ENCODE data around the gene C1QA. TPM values are rescaled to one million over a fixed set of nuclear protein-coding genes. Genes with fewer than 3 reads are reported as not detected.
A peak's percentile ranks its signal among the peaks of the same experiment; 100 is the strongest.

The C1QA gene
- total RNA-seq, 2 donors from 2014 or later, result not detected

DNA sequence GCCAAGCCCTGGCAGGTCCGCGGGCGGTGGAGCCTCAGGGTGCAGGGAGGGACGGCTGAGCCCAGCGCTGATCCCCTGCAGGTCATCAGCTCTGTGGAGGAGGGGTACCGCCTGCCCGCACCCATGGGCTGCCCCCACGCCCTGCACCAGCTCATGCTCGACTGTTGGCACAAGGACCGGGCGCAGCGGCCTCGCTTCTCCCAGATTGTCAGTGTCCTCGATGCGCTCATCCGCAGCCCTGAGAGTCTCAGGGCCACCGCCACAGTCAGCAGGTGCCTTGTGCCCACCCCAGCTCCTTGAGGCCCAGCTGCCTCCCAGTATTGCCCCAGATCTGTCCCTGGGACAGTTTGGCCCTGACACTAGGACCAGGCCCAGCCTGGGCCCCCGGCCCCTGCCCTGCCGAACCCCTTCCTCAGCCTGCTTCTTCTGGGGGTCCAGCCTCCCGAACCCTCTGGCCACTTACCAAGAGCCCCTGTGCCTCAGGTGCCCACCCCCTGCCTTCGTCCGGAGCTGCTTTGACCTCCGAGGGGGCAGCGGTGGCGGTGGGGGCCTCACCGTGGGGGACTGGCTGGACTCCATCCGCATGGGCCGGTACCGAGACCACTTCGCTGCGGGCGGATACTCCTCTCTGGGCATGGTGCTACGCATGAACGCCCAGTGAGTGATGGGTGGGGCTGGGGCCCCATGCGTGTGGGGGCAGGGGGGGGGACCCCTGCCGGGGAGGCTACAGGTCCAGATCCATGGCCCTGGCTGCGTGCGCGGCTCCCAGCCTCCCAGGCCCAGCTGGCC is 35.4 kb upstream of the C1QA start:
- H3K36me3 Mint-ChIP-seq (ENCODE audit: insufficient read depth in 2 of 2), result no peaks in the 10 kb centered on the region
- no peaks in the 10 kb centered on the region for H3K9me3 Mint-ChIP-seq
- peaks cover 24% of the 10 kb centered on the region for H3K27me3 Mint-ChIP-seq (ENCODE audit: low read depth)
- no peaks in the 10 kb centered on the region for H3K4me1 Mint-ChIP-seq (ENCODE audit: low read depth)
- ATAC-seq (replicated peaks in 1 of 2) (no peak), DNase-seq (no peak)
- H3K4me3 Mint-ChIP-seq, result no peak overlapping the region
- no peak overlapping the region for H3K27ac Mint-ChIP-seq

DNA sequence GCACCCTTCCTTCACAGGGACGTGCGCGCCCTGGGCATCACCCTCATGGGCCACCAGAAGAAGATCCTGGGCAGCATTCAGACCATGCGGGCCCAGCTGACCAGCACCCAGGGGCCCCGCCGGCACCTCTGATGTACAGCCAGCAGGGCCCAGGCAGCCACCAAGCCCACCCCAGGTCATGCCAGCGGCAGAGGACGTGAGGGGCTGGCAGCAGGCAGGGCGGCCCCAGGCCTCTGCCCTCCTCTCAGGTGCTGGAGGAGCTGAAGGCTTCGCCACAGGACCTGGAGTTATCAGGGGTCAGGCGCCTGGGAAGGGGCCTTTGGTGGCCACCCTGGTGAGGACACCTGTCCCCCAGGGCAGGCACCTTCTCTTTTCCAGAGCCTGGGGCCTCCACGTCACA is 34.8 kb upstream of the C1QA start:
- H3K27me3 Mint-ChIP-seq (ENCODE audit: low read depth), result peaks cover 28% of the 10 kb centered on the region
- no peak overlapping the region for H3K27ac Mint-ChIP-seq
- DNase-seq (no peak), ATAC-seq (replicated peaks in 1 of 2) (no peak)
- H3K36me3 Mint-ChIP-seq (ENCODE audit: insufficient read depth in 2 of 2), result no peaks in the 10 kb centered on the region
- H3K4me1 Mint-ChIP-seq (ENCODE audit: low read depth), result no peaks in the 10 kb centered on the region
- H3K4me3 Mint-ChIP-seq, result no peak overlapping the region
- no peaks in the 10 kb centered on the region for H3K9me3 Mint-ChIP-seq

DNA sequence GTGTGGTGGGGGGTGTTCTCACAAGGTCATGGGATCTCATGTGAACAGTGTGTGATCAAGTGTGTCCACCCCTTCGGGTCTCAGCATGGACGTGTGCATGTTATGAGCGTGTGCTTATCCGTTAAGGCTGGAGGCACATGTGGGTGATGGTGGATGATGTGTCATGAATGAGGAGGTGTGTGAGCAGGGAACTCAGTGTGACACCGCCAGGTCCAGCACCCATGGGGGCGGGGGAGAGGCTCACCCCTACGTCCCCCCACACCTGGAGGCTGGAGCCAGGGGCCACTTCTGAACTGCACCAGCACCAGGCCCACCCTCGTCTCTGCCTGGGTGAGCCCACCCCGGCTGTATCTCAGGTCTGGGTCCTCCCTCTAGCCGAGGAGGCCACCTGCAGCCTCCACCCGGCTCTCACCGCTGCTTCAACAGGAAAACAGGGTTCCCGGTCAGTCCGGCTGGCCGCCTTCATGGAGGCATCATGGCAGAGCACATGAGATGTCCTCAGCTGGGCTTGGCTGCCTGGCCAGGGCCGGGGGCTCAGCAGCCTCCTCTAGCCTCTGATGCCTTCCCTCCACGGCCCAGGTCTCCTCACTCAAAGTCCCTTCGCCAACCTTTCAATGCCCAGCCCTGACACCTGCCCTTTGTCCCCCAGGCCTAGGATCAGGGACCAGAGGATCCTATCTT is 34.2 kb upstream of the C1QA start:
- no peaks in the 10 kb centered on the region for H3K4me1 Mint-ChIP-seq (ENCODE audit: low read depth)
- ATAC-seq (replicated peaks in 1 of 2), result no peak
- no peak for DNase-seq
- H3K27ac Mint-ChIP-seq, result no peak overlapping the region
- H3K27me3 Mint-ChIP-seq (ENCODE audit: low read depth), result peaks cover 28% of the 10 kb centered on the region
- no peaks in the 10 kb centered on the region for H3K36me3 Mint-ChIP-seq (ENCODE audit: insufficient read depth in 2 of 2)
- no peaks in the 10 kb centered on the region for H3K9me3 Mint-ChIP-seq
- H3K4me3 Mint-ChIP-seq, result no peak overlapping the region

DNA sequence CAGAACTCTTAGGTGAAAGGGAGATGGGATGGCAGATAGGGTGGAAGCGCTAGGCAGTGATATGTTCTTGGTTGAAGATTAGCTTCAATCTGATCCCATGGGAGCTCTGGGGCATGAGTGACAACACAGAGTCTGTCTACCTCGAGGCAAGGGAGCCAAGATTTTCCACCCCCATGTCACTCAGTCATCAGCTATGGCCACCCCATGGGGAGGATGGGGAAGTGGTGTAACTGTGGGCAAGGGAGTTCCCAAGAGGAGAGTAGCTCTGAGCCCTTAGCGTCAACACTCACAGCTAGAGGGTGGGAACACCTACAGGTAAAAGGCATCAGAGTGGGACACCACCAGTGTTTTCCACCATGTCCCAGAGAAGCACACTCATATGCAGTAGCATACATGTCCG is 30.3 kb upstream of the C1QA start:
- Mint-ChIP-seq H3K4me1 (ENCODE audit: low read depth) (no peaks in the 10 kb centered on the region), H3K9me3 (no peaks in the 10 kb centered on the region), H3K4me3 (no peak overlapping the region), H3K36me3 (ENCODE audit: insufficient read depth in 2 of 2) (no peaks in the 10 kb centered on the region), H3K27me3 (ENCODE audit: low read depth) (peaks cover 51% of the 10 kb centered on the region), H3K27ac (no peak overlapping the region)
- DNase-seq, result no peak
- no peak for ATAC-seq (replicated peaks in 1 of 2)

DNA sequence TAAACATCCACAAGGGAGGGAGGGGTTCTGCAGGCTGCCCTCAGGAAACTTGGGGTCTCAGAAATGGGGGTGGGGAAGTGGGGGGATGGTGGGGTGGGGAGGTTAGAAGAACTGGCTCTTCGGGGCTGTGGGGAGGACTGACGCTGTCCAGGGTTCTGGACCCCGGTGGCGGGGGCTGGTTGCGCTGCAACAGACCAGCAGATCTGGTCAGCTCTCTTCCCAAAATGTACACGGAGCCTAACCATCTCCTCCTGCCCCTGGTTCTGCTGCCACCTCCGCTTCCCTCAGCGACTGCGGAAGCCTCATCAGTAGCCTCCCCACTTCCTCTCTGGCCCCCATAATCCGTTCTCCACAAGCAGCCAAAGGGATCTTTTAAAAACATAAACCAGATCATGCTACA is 29.3 kb upstream of the C1QA start:
- ATAC-seq (replicated peaks in 1 of 2), result no peak
- Mint-ChIP-seq H3K27ac (no peak overlapping the region), H3K4me1 (ENCODE audit: low read depth) (no peaks in the 10 kb centered on the region), H3K36me3 (ENCODE audit: insufficient read depth in 2 of 2) (no peaks in the 10 kb centered on the region), H3K4me3 (no peak overlapping the region), H3K9me3 (no peaks in the 10 kb centered on the region), H3K27me3 (ENCODE audit: low read depth) (peaks cover 56% of the 10 kb centered on the region)
- DNase-seq, result no peak

DNA sequence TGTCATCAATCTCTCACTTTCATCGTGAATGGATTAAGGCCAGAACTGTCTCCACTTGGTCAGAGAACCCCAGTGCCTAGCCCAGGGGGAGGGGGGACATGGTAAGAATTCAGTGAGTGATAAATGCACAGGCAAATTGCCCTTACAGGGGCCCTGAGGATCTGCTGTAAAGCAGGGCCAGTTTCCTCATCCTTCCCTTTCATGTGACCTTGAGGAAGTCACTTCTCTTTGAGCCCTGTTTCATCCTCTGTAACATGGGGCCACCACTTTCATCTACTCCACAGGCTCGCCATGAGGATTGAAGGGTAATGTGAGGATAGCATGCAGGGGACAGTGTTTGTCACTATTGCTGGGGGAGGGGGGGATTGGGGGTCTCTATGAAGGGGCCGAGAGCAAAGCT is 28.1 kb upstream of the C1QA start:
- H3K27ac Mint-ChIP-seq, result no peak overlapping the region
- DNase-seq, result no peak
- no peak for ATAC-seq (replicated peaks in 1 of 2)
- peaks cover 54% of the 10 kb centered on the region for H3K27me3 Mint-ChIP-seq (ENCODE audit: low read depth)
- no peaks in the 10 kb centered on the region for H3K36me3 Mint-ChIP-seq (ENCODE audit: insufficient read depth in 2 of 2)
- H3K9me3 Mint-ChIP-seq, result no peaks in the 10 kb centered on the region
- H3K4me1 Mint-ChIP-seq (ENCODE audit: low read depth), result no peaks in the 10 kb centered on the region
- H3K4me3 Mint-ChIP-seq, result no peak overlapping the region

DNA sequence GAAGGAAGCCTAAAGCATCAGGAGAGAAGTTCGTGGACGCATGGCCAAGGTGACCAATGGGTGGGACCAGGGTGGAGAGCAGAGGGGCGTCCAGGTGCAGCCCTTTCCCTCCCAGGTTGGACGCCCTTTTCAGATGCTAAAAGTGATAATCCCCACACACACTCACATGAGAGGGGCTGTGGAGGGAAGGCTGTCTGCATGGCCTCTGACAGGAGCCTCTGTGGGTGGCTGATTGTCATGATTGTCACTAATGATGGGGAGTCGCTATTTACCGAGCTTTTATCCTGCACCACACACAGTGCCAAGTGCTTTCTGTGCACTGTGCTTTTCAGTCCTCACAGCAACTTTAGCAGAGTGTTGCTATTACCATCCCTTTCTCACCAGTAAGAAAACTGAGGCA is 27.1 kb upstream of the C1QA start:
- Mint-ChIP-seq H3K4me1 (ENCODE audit: low read depth) (no peaks in the 10 kb centered on the region), H3K27me3 (ENCODE audit: low read depth) (peaks cover 51% of the 10 kb centered on the region)
- ATAC-seq (replicated peaks in 1 of 2), result no peak

DNA sequence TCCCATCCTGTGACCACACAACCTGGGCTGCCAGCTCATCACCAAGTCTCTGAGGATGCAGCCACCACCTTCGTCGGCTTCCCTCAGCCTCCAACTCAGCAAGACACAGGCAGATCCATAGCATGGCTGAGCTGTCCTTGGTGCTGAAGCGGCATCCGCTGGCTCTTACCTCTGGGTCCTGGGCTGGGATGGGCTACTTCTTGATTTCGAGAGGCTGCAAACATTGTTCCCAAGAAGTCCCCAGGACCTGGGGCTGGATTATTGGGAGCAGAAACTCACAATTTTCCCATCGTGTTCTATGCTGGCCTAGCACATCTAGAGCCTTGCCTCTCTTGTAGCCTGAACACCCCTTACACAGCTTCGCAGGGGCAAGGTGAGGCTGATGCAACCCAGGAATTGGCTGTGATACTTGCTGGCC is 24.9 kb upstream of the C1QA start:
- no peak overlapping the region for H3K4me3 Mint-ChIP-seq
- DNase-seq (peak; percentile 9 to 13), ATAC-seq (replicated peaks in 1 of 2) (no peak)
- H3K4me1 Mint-ChIP-seq (ENCODE audit: low read depth), result no peaks in the 10 kb centered on the region
- H3K9me3 Mint-ChIP-seq, result no peaks in the 10 kb centered on the region
- H3K36me3 Mint-ChIP-seq (ENCODE audit: insufficient read depth in 2 of 2), result no peaks in the 10 kb centered on the region
- H3K27me3 Mint-ChIP-seq (ENCODE audit: low read depth), result peaks cover 48% of the 10 kb centered on the region
- H3K27ac Mint-ChIP-seq, result no peak overlapping the region

More for the DNA sequence above, 27.1 kb upstream of the C1QA start:
- DNase-seq, result no peak
- no peak overlapping the region for H3K4me3 Mint-ChIP-seq
- H3K9me3 Mint-ChIP-seq, result no peaks in the 10 kb centered on the region
- H3K36me3 Mint-ChIP-seq (ENCODE audit: insufficient read depth in 2 of 2), result no peaks in the 10 kb centered on the region
- H3K27ac Mint-ChIP-seq, result no peak overlapping the region

DNA sequence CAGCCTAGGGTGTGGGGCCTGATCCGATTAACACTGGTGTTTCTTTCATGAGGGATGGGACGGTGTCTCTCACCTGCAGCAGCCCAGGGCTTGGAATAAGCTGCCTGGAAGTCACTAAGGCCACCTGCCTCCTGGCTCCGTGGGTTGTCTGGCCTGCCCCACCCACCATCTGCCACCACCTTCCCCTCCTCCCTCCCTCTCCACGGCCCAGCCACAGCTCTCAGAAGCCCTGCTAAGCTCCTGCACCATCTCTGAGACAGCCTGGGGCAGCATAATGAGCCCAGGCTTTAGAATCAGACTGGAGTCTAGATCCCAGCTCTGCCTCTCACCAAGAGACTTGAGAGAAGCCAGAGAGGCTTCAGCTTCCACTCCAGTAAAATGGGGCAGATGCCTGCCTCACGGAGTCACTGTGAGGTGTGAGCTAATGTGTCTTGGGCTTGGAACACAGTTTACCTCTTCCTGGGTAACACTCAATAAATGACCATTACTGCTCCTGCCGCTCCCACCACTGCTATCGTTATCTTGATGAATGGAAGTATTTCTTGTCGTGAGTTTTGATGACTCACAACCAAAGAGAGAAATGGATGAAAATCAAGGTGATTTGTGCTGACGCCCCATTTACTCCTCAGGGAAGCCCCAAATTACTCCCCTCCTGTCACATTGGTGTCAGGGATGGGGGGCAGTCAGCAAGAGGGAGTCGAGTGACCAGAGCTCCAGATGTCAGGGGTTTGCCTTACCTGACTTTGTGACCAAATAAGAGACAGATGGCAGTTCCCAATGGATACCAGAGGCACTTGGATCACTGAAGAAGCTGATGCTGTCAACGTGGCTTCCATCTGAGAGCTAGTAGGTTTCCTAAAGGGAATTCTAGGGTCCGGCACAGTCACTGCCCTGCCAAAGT is 23.5 kb upstream of the C1QA start:
- Mint-ChIP-seq H3K36me3 (ENCODE audit: insufficient read depth in 2 of 2) (no peaks in the 10 kb centered on the region), H3K27ac (no peak overlapping the region), H3K27me3 (ENCODE audit: low read depth) (peaks cover 46% of the 10 kb centered on the region), H3K4me3 (no peak overlapping the region), H3K9me3 (no peaks in the 10 kb centered on the region), H3K4me1 (ENCODE audit: low read depth) (no peaks in the 10 kb centered on the region)
- ATAC-seq (replicated peaks in 1 of 2) (no peak), DNase-seq (no peak)

DNA sequence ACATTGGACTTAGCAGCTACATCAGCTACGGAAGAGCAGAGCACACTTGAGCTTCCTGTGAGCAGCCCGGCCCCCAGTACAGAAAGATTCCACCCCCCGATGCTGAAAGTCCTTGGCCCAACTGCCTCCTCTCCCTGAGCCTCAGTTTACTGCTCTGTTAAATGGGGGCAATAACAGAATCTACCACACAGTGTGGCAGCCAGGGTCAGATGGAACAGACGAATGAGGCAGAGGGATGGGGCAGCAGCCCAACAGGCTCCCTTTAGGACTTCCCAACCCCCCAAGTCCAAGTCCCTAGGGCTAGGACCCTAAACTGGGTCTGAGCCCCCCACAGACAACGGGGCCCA is 22.9 kb upstream of the C1QA start:
- H3K36me3 Mint-ChIP-seq (ENCODE audit: insufficient read depth in 2 of 2), result no peaks in the 10 kb centered on the region
- H3K4me1 Mint-ChIP-seq (ENCODE audit: low read depth), result no peaks in the 10 kb centered on the region
- no peak overlapping the region for H3K27ac Mint-ChIP-seq
- no peak for ATAC-seq (replicated peaks in 1 of 2)
- no peak for DNase-seq
- peaks cover 40% of the 10 kb centered on the region for H3K27me3 Mint-ChIP-seq (ENCODE audit: low read depth)
- H3K4me3 Mint-ChIP-seq, result no peak overlapping the region
- no peaks in the 10 kb centered on the region for H3K9me3 Mint-ChIP-seq

DNA sequence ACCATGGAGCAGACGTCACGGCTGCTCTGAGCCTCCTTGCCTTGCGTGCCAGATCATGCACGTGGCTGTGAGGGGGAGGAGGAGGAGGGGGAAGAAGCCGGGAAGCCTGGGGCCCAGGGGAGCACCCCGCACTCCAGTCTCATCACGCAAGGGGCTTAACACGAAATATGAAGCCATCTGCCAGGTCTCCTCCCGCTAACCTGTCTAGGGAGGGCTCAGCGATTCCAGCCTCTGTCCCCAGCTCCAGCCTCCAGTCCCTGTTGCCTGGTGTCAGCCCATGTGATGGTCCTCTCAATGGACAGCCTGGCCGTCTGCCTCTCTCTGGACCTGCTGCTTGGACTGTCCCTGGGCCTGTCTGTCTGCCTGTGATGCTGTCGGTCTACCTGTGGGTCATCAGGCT is 22.5 kb upstream of the C1QA start:
- peaks cover 38% of the 10 kb centered on the region for H3K27me3 Mint-ChIP-seq (ENCODE audit: low read depth)
- ATAC-seq (replicated peaks in 1 of 2) (no peak), DNase-seq (no peak)
- no peaks in the 10 kb centered on the region for H3K4me1 Mint-ChIP-seq (ENCODE audit: low read depth)
- H3K27ac Mint-ChIP-seq, result no peak overlapping the region
- no peaks in the 10 kb centered on the region for H3K36me3 Mint-ChIP-seq (ENCODE audit: insufficient read depth in 2 of 2)
- H3K9me3 Mint-ChIP-seq, result no peaks in the 10 kb centered on the region
- H3K4me3 Mint-ChIP-seq, result no peak overlapping the region

DNA sequence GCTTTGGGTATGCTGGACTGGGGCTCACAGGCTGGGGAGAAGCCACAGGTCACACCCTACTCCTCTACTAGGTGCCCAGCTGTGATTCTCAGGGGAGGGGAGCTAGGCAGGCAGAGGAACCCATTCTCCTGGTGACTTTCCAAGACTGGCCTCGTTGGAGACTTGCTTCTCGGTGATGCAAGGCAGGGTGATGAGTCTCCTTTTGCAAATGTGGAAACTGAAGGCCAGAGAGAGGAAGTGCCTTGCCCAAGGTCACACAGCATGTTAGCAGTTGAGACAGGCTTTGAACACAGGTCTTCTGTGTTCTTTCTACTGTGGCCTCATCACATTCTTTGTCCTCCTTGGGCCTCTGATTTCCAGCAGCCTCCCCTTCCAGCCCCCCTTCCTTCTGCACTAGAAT is 20.5 kb upstream of the C1QA start:
- no peaks in the 10 kb centered on the region for H3K36me3 Mint-ChIP-seq (ENCODE audit: insufficient read depth in 2 of 2)
- H3K27ac Mint-ChIP-seq, result no peak overlapping the region
- no peak for DNase-seq
- no peak for ATAC-seq (replicated peaks in 1 of 2)
- peaks cover 43% of the 10 kb centered on the region for H3K27me3 Mint-ChIP-seq (ENCODE audit: low read depth)
- H3K4me3 Mint-ChIP-seq, result no peak overlapping the region
- H3K9me3 Mint-ChIP-seq, result no peaks in the 10 kb centered on the region
- no peaks in the 10 kb centered on the region for H3K4me1 Mint-ChIP-seq (ENCODE audit: low read depth)

DNA sequence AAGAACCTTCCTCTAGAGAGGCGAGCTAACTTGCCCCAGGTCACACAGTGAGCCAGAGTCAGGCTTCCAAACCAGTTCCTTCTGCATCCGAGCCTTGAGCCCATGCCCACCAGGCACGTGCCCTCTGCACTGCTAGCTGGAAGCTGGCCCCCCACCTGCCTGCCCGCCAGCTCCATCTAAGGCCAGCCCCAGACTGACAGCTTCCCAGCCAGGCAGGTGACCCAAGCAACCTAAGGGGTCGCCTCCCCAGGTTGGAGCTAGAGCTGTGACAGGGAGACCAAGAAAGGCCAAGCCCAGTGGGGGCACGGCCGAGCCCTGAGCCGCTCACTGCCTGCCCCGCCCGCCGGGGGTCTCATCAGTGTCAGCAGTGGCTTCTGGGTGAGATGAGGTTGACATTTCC is 19.9 kb upstream of the C1QA start:
- Mint-ChIP-seq H3K4me3 (no peak overlapping the region), H3K36me3 (ENCODE audit: insufficient read depth in 2 of 2) (no peaks in the 10 kb centered on the region), H3K27ac (no peak overlapping the region), H3K4me1 (ENCODE audit: low read depth) (no peaks in the 10 kb centered on the region), H3K27me3 (ENCODE audit: low read depth) (peaks cover 36% of the 10 kb centered on the region), H3K9me3 (no peaks in the 10 kb centered on the region)
- DNase-seq (no peak), ATAC-seq (replicated peaks in 1 of 2) (no peak)
